ENCODE results near the gene OR5T2.
"Not testable (repeated sequence)": the region's sequence is repeated elsewhere in the genome, so short reads cannot be mapped to it uniquely, and the experiment has no call there.

Gene OR5T2

GRCh38 chr11:56234155-56234554, at the start of gene OR5T2:
OR5T2 (minus strand) TSS chr11:56234255; CDS start chr11:56233062, 1,193 bp downstream.
- no peak for DNase-seq

- DNase-seq = no peak
Measured at GRCh38 chr11:56273854-56274253, 39.8 kb upstream of the OR5T2 start, which contains the start of gene OR5T1. OR5T1 (plus strand) TSS chr11:56274154; CDS start chr11:56275639, 1,485 bp downstream.

- DNase-seq = no peak
Measured at GRCh38 chr11:56271092-56271491, 37.0 kb upstream of the OR5T2 start.

- DNase-seq = no peak
Measured at GRCh38 chr11:56251954-56252353, 17.9 kb upstream of the OR5T2 start, which contains the start of gene OR5T3. OR5T3 (plus strand) TSS chr11:56252254; CDS start chr11:56252254, 0 bp downstream.

GRCh38 chr11:56219735-56220134, 14.3 kb downstream of the OR5T2 start:
- not testable (repeated sequence) for DNase-seq

- no peak for DNase-seq
Measured at GRCh38 chr11:56214537-56214936, 19.5 kb downstream of the OR5T2 start.

GRCh38 chr11:56207790-56208189, 26.3 kb downstream of the OR5T2 start:
- no peak for DNase-seq

GRCh38 chr11:56197367-56197766, 36.7 kb downstream of the OR5T2 start:
- no peak for DNase-seq

- no peak for DNase-seq
Measured at GRCh38 chr11:56196705-56197104, 37.4 kb downstream of the OR5T2 start.

GRCh38 chr11:56188602-56189001, 45.5 kb downstream of the OR5T2 start:
- DNase-seq = no peak

GRCh38 chr11:56183459-56183858, 50.6 kb downstream of the OR5T2 start:
- no peak for DNase-seq
